NCI-H748 (cell line): ENCODE results near the gene RPL14.
"Not testable (repeated sequence)": the region's sequence is repeated elsewhere in the genome, so short reads cannot be mapped to it uniquely, and the experiment has no call there.

ENCODE experiments used
- DNase-seq: peaks from one replicate; lab custom pipeline; 2025; ENCODE audit not compliant: unreplicated experiment; lab: John Stamatoyannopoulos, UW

Gene RPL14

GRCh38 chr3:40462838-40463237 is 5.7 kb downstream of the RPL14 start:
- not testable (repeated sequence) for DNase-seq

DNA sequence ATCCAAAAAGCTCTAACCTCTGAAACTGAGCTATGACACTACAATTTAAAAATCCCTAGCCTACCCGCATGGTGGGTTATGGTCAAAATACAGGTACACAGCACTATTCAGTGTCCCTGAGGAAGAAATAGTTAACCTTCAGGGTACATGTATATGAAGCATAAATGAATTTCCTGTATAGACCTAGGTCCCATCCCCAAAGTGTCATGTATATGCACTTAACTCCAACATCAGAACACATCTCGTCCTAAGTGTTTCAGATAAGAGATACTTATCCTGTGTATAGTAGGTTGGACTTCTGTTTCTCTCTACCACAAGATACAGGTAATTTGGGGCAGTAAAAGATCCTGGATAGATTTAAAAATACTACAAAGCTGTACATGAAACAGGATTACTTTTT is 6.4 kb downstream of the RPL14 start:
- DNase-seq, result no peak

- no peak for DNase-seq
These were observed 7.4 kb downstream of the RPL14 start for GRCh38 chr3:40464339-40465110.

DNA sequence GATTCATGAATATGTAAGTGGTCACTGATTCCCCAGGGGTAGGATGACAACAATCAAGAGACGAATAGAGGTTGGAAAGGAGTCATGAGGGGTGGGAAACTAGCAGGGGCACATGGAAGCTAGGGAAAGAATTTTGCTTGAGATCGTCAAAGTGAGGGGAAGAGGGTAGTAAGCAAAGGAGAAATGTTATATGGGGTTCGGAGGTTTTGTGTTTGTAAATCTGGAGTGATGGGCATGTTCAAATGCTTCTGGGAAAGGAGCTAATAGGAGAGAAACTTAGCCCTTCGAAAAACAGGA is 7.9 kb downstream of the RPL14 start:
- DNase-seq, result no peak

DNA sequence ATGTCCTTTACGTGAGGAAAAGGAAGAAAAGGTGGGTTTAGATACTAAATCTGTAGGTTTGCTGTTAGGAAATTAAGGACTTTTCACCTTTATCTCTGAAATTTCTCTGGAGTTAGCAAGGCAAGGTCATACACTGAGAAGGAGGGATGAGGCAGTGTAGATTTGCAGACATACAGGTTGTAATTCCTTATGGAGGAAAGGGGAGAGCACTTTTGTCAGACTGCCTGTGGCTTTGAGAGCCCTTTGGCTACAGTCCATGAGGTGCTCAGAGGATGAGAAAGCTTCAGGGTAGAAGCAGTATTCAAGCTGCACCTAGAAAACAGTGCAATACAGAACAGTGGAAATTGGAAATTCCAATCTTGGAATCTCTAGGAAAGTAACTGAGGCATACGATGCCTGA is 8.3 kb downstream of the RPL14 start:
- DNase-seq, result no peak

- DNase-seq, result no peak
These were observed 10.9 kb downstream of the RPL14 start for GRCh38 chr3:40468018-40468417.

DNA sequence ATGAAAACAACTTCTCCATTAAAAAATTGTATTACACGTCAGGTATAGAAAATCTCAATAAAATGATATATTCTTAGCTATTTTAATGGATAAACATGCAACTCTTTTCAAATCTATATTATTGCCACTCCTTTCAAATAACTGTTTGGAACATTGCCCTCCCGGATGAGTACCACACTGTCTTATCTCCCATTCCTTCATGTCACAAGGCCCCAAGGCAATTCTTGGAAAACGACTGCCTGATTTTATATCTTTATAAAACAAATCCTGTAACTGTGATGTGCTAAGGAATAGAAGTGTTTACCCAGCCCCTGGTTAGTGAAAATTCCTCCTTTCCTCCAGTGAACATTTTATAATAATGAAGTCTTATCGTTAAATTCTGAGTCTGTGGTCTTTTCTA is 13.6 kb downstream of the RPL14 start:
- DNase-seq, result no peak

- DNase-seq, result peak; percentile 71
These were observed 19.6 kb downstream of the RPL14 start, which contains the start of gene ZNF619 for GRCh38 chr3:40476478-40477470. Gene ZNF619, plus strand, starts transcription at chr3:40477122. Its CDS starts 858 bp downstream, at chr3:40477980.

- no peak for DNase-seq
These were observed 20.5 kb downstream of the RPL14 start for GRCh38 chr3:40477666-40478065.

GRCh38 chr3:40487172-40487571 is 30.0 kb downstream of the RPL14 start:
- DNase-seq, result no peak

DNA sequence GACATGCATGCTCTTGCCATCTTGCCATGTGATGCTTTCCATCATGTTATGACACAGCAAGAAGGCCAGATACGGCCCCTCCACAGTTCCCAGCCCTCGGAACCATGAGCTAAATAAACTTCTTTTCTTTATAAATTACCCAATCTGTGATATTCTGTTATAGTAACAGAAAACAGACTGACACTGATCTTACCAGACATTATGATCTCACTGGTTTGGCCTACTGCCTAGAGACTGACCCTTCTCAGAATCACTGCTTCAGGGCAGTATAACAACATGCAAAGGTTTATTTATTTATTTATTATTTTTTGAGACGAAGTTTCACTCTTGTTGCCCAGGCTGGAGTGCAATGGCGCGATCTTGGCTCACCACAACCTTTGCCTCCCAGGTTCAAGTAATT is 33.8 kb downstream of the RPL14 start:
- DNase-seq, result no peak

- no peak for DNase-seq
These were observed 37.6 kb downstream of the RPL14 start for GRCh38 chr3:40494698-40495097.

DNA sequence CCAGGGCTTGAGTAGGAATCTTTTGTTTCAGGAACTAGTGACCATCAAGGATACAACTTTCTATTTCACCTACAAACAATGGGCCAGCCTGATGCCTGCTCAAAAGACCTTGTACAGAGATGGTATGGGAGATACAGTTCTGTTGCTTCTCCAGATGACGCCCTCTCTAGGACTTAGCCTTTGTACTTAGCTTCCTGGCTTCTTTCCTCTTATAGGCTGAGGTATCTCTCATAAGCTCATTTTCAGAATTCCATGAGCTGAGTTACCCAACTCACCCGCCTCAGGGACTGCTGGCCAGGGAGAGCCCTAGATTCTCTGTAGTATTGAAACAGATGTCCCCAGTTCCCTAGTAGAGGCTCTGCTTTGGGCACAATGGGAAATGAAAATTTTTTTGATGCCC is 40.1 kb downstream of the RPL14 start:
- no peak for DNase-seq

GRCh38 chr3:40499952-40500351 is 42.8 kb downstream of the RPL14 start:
- DNase-seq, result no peak

- DNase-seq, result no peak
These were observed 44.9 kb downstream of the RPL14 start for GRCh38 chr3:40502034-40502433.

DNA sequence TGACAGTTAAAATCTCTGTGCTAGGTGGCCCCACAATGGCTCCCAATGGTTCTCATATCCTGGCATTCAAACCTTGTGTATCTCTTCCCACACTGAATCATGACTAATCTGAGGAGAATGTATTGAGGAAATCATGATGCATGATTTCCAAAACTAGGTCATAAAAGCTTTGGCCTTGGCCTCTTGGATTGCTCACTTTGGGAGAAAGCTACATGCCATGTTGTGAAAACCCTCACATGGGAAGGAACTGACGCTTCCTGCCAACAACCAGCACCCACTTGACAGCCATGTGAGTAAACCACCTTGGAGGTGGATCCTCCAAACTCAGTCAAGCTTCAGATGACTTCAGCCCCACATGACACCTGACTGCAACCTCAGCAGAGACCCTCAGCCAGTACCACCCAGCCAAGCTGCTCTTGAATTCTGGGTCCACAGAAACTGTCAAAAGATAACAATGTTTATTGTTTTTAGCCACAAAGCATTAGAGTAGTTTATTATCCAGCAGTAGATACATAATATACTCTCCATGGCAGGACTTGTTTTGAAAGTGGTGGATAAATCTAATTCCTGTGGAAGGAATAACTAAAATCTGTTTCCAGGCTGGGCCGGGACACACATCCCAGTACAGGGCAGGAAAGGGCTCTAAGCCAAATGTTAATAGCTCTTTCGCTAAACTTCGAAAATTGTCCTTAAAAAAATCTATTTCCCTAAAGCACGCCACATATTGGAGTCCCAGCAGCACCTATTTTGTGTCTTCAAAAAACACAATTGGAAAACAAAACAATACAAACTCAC is 47.7 kb downstream of the RPL14 start:
- DNase-seq, result no peak

- DNase-seq, result peak; percentile 92
These were observed 48.7 kb downstream of the RPL14 start, which contains the start of gene ZNF620 for GRCh38 chr3:40505599-40506462. Gene ZNF620, plus strand, starts transcription at chr3:40506039. Its CDS starts 314 bp downstream, at chr3:40506353.

DNA sequence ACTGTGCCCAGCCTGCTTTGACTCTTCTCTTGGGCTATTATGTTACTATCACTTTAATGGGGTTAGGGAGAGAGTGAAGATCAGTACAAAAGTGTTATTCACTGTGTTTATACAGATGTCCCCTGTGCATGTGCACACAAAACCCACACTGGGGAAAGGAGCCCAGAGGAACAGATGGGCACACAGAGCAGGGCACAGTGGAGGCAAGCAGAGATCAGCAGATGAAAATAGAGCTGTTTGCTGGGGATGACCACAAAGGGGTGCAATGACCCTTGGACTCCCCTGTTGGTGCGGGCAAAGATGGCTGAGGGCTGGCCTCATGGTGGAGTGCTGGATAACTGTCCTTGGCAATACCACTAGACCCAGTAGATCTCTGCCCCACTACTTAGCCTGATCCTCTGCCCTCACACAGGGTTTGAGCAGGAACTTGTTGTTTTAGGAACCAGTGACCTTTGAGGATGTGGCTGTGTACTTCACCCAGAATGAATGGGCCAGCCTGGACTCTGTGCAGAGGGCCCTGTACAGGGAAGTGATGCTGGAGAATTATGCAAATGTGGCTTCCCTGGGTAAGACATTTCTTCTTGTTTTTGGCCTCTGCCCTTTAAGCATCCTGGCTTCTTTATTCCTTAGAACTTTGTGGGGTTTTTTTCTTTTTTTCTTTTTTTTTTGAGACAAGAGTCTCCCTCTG is 54.0 kb downstream of the RPL14 start:
- DNase-seq, result no peak

- no peak for DNase-seq
These were observed 59.1 kb downstream of the RPL14 start for GRCh38 chr3:40516201-40516600.

- DNase-seq, result no peak
These were observed 60.9 kb downstream of the RPL14 start for GRCh38 chr3:40518067-40518466.
